HUES48 (cell line): ENCODE results near the gene GRK6.

ENCODE experiments used
- H3K27ac ChIP-seq: one replicate; pipeline ENCODE4 v1.7.0; 2013; ENCODE audit warnings: low read depth, low read length, inconsistent platforms
- H3K27me3 ChIP-seq: 2 replicates; pipeline ENCODE4 v1.6.1; 2013; ENCODE audit warnings: mild to moderate bottlenecking, low read length; ENCODE audit not compliant: control insufficient read depth, insufficient read depth
- H3K36me3 ChIP-seq: 2 replicates; pipeline ENCODE4 v1.6.1; 2013; ENCODE audit warnings: low read length; ENCODE audit not compliant: control insufficient read depth, insufficient read depth
- H3K4me1 ChIP-seq: 2 replicates; pipeline ENCODE4 v1.6.1; 2013; ENCODE audit warnings: mild to moderate bottlenecking, low read length; ENCODE audit not compliant: control insufficient read depth, insufficient read depth
- H3K4me3 ChIP-seq: 2 replicates; pipeline ENCODE4 v1.5.1; 2013; ENCODE audit warnings: mild to moderate bottlenecking, low read depth, low read length
- H3K9ac ChIP-seq: 2 replicates; pipeline ENCODE4 v1.6.1; 2013; ENCODE audit warnings: mild to moderate bottlenecking, low read depth, low read length, moderate library complexity
- H3K9me3 ChIP-seq: 2 replicates; pipeline ENCODE4 v1.6.1; 2013; ENCODE audit warnings: low read length; ENCODE audit not compliant: control insufficient read depth, insufficient read depth

GRK6 gene

DNA sequence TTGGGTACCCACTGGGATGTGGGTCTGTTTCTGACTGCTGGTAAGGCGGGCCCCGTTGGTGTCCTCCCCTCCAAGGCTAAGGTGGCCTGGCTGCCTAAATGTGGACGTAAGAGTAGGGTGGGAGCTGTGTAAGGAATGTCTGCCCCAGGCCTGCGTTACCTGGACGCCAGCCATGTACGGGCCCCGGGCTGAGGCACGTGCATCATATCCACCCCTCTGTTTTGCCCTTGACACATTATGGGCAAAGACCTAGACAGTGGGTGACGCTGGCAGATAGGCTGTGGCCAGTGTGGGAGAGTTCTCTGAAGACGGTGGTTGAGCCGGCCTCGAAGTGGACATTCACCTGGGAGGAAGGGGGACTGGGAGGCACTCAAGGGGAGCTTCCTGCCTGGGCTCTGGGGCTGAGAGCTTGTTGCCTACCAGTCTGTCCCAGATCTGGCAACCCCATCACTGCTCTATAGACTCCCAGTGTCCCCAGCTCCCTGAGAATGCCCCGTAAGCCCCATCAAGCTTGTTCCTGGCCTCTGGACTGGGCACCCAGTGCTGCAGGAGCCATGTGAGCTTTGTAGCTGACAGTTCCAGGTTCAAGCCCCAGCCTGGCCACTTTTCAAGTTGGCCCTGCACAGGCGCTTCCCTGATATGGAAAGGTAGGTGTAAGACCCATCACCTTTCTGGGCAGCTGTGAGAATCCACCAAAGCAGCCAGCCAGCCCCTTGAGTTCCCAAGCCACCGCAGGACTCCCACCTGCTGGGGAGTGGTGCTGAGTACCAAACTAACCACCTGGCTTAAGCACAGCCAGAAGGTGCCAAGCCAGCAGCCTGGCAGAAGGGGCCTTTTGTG is 16.9 kb downstream of the GRK6 start:
- Histone ChIP-seq H3K9ac (no peak overlapping the region), H3K36me3 (peaks cover 10% of the 10 kb centered on the region; the same call in 1 of the 2 replicates), H3K27ac (no peak overlapping the region), H3K4me1 (peaks cover 29% of the 10 kb centered on the region), H3K4me3 (no peak overlapping the region), H3K9me3 (no peaks in the 10 kb centered on the region), H3K27me3 (peaks cover 16% of the 10 kb centered on the region)

DNA sequence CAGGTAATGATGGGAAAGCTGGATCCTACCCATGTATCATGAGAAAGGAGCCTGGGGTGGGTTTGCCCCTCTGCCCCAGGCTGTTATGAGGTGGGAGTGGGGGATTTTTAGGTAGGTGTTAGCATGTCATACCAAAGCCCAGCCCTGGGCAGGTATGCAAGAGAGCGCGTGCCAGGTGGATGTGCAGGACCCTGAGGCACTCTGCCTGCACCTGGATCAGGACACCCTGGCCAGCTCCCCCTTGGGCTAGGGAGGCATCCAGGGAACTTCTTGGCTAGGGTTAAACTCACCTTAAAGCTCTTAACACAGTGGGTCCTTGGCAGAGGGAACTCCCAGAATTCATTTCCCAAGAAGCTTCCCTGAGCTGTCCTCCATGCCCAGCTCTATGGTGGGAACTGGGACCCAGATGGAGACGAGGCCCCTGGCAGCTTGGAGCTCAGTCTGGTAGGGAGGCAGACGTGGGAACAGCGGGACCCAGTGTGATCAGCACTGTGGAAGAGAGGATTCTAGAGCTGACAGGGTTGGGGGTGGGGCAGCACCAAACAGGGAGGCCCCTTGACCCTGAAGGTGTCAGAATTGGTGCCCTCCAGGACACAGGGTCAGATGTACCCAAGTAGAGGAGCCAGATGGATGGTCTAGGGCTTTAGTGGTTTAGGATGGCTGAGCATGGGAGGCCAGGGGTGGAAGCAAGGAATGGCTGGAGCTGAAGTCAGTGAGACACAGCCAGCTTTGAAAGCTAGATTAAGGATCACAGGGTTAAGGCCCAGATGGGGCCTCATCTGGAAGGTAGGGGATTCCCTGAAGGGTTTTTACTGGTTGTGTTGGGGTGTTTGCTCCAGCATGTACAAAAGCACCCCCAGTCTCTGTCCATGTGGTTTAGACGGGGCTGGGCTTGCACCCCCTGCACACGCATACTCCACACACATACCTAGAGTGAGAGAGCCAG is 17.9 kb downstream of the GRK6 start:
- no peak overlapping the region for H3K27ac ChIP-seq
- no peaks in the 10 kb centered on the region for H3K9me3 ChIP-seq
- H3K4me1 ChIP-seq = peaks cover 31% of the 10 kb centered on the region
- H3K36me3 ChIP-seq = peaks cover 5% of the 10 kb centered on the region; the same call in 1 of the 2 replicates
- no peak overlapping the region for H3K4me3 ChIP-seq
- no peak overlapping the region for H3K9ac ChIP-seq
- H3K27me3 ChIP-seq = peaks cover 16% of the 10 kb centered on the region

DNA sequence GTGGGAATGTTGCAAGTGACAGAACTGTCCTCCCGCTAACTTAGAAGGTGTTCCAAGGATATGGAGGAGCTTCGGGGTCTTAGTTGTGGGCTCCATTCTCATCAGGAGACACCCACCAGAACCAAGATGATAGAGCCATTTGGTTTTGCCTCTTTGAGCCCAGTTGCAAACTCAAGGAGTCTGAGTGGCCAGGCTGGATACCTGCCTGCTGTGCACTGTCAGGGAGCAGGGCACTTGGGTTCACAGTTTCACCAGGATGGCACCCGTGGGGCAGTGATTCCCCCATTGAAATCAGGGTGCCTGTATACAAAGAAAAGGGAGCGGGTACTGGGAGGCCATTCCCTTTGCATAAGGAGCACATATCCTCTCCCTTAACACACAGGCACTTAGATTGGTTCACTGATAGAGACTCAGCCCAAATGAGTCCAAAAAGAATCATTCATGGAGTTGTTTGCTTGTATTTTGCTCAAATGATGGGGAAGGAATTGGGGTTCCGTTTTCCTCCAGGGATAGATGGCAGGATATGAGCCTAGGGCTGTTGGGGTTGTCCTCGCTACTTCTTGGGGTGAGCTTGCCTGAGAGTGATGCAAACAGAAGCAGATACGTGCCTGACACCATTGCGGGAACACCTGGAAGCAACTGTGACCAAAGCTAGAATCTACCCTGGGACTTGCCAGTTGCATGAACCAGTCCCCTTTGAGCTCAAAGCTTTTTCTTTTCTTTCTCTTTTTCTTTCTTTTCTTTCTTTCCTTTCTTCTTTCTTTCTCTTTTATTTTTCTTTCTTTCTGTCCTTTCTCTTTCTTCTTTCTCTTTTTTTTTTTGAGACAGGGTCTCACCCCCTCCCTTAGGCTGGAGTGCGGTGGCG is 18.8 kb downstream of the GRK6 start:
- Histone ChIP-seq H3K4me1 (peaks cover 25% of the 10 kb centered on the region), H3K9ac (no peak overlapping the region), H3K9me3 (no peaks in the 10 kb centered on the region), H3K27ac (no peak overlapping the region), H3K4me3 (no peak overlapping the region), H3K27me3 (peaks cover 16% of the 10 kb centered on the region), H3K36me3 (peaks cover 5% of the 10 kb centered on the region; the same call in 1 of the 2 replicates)

DNA sequence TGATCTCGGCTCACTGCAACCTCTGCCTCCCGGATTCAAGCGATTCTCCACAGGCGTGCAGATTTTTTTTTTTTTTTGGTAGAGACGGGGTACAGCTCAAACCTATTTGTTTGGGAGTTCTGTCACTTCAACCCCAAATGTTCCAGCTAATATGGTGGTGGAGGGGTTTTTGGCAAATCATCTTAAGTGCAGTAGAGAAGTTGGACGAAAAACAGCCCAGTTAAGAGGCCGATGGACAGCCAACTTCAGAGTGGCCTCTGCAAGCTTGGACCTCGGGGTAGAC is 19.4 kb downstream of the GRK6 start:
- no peak overlapping the region for H3K27ac ChIP-seq
- peaks cover 21% of the 10 kb centered on the region for H3K4me1 ChIP-seq
- no peak overlapping the region for H3K9ac ChIP-seq
- peaks cover 19% of the 10 kb centered on the region for H3K27me3 ChIP-seq
- peaks cover 5% of the 10 kb centered on the region; the same call in 1 of the 2 replicates for H3K36me3 ChIP-seq
- peak overlapping the region; percentile 80 for H3K4me3 ChIP-seq
- no peaks in the 10 kb centered on the region for H3K9me3 ChIP-seq

DNA sequence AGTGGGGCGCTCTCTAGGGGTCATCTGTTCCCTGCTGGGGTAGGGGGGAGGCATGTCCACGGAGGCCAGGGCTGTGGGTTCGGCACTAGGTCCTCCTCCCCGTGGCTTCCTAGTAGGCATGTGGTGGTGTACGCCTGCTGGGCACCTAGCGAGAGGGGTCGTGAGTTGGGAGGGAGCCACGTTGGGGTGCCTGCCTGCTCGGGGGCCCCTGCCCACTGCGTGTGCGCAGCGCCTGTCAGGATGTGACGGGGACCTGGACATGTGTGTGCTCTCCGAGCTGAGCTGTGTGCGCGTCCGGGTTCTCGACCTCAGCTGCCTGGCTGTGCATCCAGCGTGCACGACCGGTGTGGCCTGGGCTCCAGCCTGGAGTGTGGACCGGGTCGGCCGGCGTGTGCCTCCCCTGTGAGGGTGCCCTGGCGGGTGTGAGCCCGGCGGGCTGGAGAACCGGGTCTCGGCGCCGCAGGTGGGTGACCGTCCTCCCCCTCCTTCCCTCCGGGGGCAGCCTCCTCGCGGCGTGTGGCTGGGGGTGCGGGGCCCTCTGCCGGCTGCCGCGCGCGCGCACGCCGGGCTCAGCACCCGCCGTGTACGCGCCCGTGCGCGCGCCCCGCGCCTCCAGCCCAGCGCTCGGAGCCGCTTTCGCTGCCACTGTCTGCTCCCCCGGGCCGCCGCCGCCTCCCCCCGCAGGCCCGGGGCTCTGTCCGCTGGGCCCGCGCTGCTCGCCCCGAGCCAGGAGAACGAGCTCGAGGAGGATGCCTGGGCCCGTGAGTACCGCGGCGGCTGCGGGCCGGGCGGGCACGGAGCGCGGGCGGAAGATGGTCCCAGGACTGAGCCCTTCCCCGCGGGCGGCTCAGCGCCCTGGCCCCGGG is 20.0 kb downstream of the GRK6 start, which contains the start of gene PRR7:
Gene PRR7, plus strand, starts transcription at position 615 of the 866 bp plus-strand sequence. CDS start 8,254 bp downstream, outside the sequence.
- H3K27ac ChIP-seq = peak within 1 kb of the TSS; percentile 88
- peaks cover 5% of the 10 kb centered on the region; the same call in 1 of the 2 replicates for H3K36me3 ChIP-seq
- peak within 1 kb of the TSS; percentile 73 for H3K9ac ChIP-seq
- H3K27me3 ChIP-seq = peaks cover 21% of the 10 kb centered on the region
- H3K4me1 ChIP-seq = peaks cover 21% of the 10 kb centered on the region
- H3K9me3 ChIP-seq = no peaks in the 10 kb centered on the region
- peak within 1 kb of the TSS; percentile 80 for H3K4me3 ChIP-seq

DNA sequence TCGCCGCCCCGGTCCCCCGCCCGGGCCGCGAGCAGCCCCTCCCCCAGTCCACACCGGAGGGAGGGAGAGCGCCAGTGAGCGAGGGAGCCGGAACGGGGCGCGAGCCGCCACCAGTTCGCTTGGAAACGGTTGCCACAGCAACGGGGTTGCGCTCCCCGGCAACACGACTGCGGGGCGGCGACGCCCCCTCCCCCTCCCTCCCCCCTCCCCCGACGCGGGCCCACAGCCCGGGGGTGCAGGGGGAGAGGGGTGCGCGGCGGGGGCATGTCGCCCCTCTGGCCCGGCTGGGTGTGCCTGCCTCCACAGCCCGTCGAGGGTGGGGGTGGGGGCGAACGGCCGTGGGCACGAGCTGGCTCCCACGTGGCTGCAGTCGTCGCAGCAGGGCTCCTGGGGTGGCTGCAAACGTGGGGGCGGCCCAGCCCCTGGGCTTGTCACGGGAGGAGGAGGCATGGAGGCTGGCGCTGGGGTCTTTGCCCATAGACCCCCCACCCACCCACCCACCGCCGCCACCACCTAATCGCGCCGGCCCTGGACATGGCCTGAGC is 20.7 kb downstream of the GRK6 start:
- Histone ChIP-seq H3K36me3 (peaks cover 5% of the 10 kb centered on the region; the same call in 1 of the 2 replicates), H3K27me3 (peaks cover 21% of the 10 kb centered on the region), H3K9ac (peak overlapping the region; percentile 73; the same call in 1 of the 2 replicates), H3K9me3 (no peaks in the 10 kb centered on the region), H3K4me1 (peaks cover 21% of the 10 kb centered on the region), H3K4me3 (peak overlapping the region; percentile 80), H3K27ac (peak overlapping the region; percentile 88)

DNA sequence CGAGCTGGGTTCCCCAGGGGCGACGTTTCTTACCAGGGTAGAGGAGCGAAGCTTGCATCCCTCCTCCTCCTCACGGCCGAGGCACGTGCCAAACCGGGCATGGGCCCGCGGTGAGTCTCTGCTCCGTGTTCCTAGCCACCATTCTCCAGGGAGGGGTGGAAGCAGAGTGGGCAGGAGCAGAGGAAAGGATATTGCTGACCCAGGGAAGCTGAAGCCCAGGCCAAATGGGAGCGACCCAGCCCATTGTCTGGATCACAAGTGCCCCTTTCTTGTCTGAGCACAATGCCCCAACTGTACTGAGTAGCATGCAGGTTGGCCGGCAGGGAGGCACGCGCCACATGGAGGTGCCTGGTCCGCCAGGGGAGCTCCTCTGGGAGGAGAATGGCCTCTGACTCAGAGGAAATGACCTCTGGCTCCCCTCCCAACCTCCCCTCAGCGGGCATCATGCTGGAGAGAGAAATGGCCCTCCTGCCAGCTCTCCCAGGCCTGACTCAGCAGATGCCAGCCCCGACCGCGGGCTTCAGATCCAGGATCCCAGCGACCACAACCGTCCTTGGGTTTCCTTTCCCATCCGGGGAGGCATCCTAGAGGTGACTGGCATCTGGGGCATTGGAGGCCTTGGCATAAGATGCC is 21.3 kb downstream of the GRK6 start:
- peaks cover 24% of the 10 kb centered on the region for H3K4me1 ChIP-seq
- peak overlapping the region; percentile 88 for H3K27ac ChIP-seq
- H3K36me3 ChIP-seq = no peaks in the 10 kb centered on the region
- peak overlapping the region; percentile 57 for H3K4me3 ChIP-seq
- H3K9me3 ChIP-seq = no peaks in the 10 kb centered on the region
- peaks cover 21% of the 10 kb centered on the region for H3K27me3 ChIP-seq
- peak overlapping the region; percentile 67 for H3K9ac ChIP-seq

DNA sequence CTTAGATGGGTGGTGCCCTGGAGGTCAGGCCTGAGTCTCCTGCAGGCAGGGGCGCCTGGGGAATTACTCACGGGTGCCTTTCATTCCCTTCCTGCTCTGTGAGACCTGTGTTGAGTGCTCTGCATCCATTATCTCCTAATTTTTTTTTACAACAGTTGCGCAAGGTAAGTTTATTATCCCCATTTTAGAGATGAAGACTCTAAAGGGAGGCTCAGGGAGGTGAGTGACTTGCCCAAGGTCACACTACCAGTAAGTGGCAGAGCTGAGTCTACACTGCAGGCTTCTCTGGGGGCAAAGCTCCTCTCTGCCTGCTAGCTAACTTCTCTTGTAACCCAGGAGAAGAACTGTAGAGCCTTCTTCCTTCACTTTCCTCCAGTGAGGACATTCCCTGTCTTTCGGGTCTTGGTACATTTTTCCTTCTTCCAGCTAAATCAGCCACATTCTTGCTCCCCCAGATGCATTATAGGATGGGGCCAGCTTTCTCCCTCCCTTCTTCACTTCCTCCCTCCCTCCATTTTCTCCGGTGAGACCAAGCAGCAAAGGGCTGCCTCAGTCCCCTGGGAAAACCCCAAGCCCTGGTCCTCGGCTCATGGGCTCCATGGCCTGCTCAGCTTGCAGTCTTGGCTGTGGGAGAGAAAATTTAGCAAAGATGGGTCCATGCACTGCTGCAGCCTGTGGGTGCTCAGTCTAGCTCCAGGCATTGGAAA is 21.9 kb downstream of the GRK6 start:
- Histone ChIP-seq H3K4me1 (peaks cover 26% of the 10 kb centered on the region), H3K9ac (peak overlapping the region; percentile 67; the same call in 1 of the 2 replicates), H3K27me3 (peaks cover 26% of the 10 kb centered on the region), H3K9me3 (no peaks in the 10 kb centered on the region), H3K36me3 (no peaks in the 10 kb centered on the region), H3K27ac (peak overlapping the region; percentile 88), H3K4me3 (peak overlapping the region; percentile 57; the same call in 1 of the 2 replicates)
